IPS-18a (cell line): Measurements from ENCODE around the gene WIPI1.

ENCODE experiments used
- H3K27ac ChIP-seq: one replicate; pipeline ENCODE4 v1.5.1; 2013; ENCODE audit warnings: low read length
- H3K27me3 ChIP-seq: one replicate; pipeline ENCODE4 v1.6.1; 2013; ENCODE audit warnings: mild to moderate bottlenecking, low read length; ENCODE audit not compliant: control insufficient read depth, insufficient read depth
- H3K36me3 ChIP-seq: one replicate; pipeline ENCODE4 v1.6.1; 2013; ENCODE audit warnings: low read depth, low read length; ENCODE audit not compliant: control insufficient read depth
- H3K4me1 ChIP-seq: one replicate; pipeline ENCODE4 v1.6.1; 2013; ENCODE audit warnings: low read depth, low read length; ENCODE audit not compliant: control insufficient read depth
- H3K4me3 ChIP-seq: one replicate; pipeline ENCODE4 v1.5.1; 2013; ENCODE audit warnings: low read length
- H3K9ac ChIP-seq: one replicate; pipeline ENCODE4 v1.6.1; 2013; ENCODE audit warnings: mild to moderate bottlenecking, low read length, moderate library complexity
- H3K9me3 ChIP-seq: one replicate; pipeline ENCODE4 v1.6.1; 2013; ENCODE audit warnings: low read depth, low read length; ENCODE audit not compliant: control insufficient read depth

Gene WIPI1

GRCh38 chr17:68482576-68483041 is 25.3 kb upstream of the WIPI1 start:
- H3K36me3 ChIP-seq, result no peaks in the 10 kb centered on the region
- H3K27ac ChIP-seq, result no peak overlapping the region
- H3K27me3 ChIP-seq, result no peaks in the 10 kb centered on the region
- H3K4me1 ChIP-seq, result peaks cover 3% of the 10 kb centered on the region
- H3K9me3 ChIP-seq, result no peaks in the 10 kb centered on the region
- H3K4me3 ChIP-seq, result no peak overlapping the region
- H3K9ac ChIP-seq, result no peak overlapping the region

- no peaks in the 10 kb centered on the region for H3K36me3 ChIP-seq
- peaks cover 3% of the 10 kb centered on the region for H3K4me1 ChIP-seq
- H3K27ac ChIP-seq, result no peak overlapping the region
- H3K4me3 ChIP-seq, result no peak overlapping the region
- H3K9me3 ChIP-seq, result no peaks in the 10 kb centered on the region
- no peaks in the 10 kb centered on the region for H3K27me3 ChIP-seq
- H3K9ac ChIP-seq, result no peak overlapping the region
Observed at GRCh38 chr17:68480885-68481284, 23.6 kb upstream of the WIPI1 start.

DNA sequence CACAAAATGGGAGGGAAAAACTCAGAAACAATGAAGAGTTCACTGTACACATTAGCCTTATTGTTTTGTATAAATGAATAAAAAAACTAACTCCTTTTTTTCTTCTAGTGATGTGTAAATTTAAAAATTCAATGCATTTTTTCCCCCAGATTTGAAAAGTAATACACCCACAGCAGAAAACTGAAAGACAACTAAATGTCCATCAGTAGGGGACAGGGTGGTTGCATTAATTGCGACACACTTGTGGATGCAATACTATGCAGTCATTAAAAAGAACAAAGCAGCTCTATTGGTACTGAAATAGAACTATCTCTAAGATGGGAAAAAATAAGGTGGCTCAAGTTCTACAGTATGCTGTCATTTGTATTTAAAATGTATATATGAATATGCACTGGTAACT is 13.7 kb upstream of the WIPI1 start:
- Histone ChIP-seq H3K27ac (no peak overlapping the region), H3K27me3 (no peaks in the 10 kb centered on the region), H3K4me1 (no peaks in the 10 kb centered on the region), H3K9me3 (no peaks in the 10 kb centered on the region), H3K4me3 (no peak overlapping the region), H3K9ac (no peak overlapping the region), H3K36me3 (no peaks in the 10 kb centered on the region)

DNA sequence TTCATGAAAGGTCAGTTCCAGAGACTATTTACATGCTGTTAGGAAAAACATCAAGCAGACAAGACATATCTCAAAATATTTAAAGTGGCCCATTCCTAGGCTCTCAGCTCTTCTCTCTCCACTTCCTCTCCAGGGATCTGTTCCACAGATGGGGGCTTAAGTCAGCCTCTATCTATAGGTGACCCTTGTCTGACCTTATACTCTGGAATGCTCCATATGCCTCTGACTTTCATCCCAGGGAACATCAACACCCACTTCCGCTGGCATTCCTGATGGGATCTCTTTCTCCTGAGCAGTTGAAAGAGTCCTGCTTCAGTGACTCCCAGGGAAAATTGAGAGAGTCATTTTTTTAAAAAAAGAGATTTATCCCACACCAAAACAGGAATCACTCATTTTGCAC is 11.5 kb upstream of the WIPI1 start:
- H3K27ac ChIP-seq, result no peak overlapping the region
- H3K9ac ChIP-seq, result no peak overlapping the region
- H3K4me3 ChIP-seq, result no peak overlapping the region
- H3K4me1 ChIP-seq, result no peaks in the 10 kb centered on the region
- H3K36me3 ChIP-seq, result no peaks in the 10 kb centered on the region
- H3K27me3 ChIP-seq, result no peaks in the 10 kb centered on the region
- H3K9me3 ChIP-seq, result no peaks in the 10 kb centered on the region

GRCh38 chr17:68468334-68468733 is 11.0 kb upstream of the WIPI1 start:
- no peaks in the 10 kb centered on the region for H3K4me1 ChIP-seq
- H3K27me3 ChIP-seq, result no peaks in the 10 kb centered on the region
- H3K27ac ChIP-seq, result no peak overlapping the region
- H3K4me3 ChIP-seq, result no peak overlapping the region
- H3K9ac ChIP-seq, result no peak overlapping the region
- H3K36me3 ChIP-seq, result no peaks in the 10 kb centered on the region
- H3K9me3 ChIP-seq, result no peaks in the 10 kb centered on the region

GRCh38 chr17:68463211-68464019 is 6.1 kb upstream of the WIPI1 start:
- H3K27ac ChIP-seq, result no peak overlapping the region
- H3K27me3 ChIP-seq, result peaks cover 10% of the 10 kb centered on the region
- no peaks in the 10 kb centered on the region for H3K36me3 ChIP-seq
- H3K9me3 ChIP-seq, result no peaks in the 10 kb centered on the region
- H3K9ac ChIP-seq, result no peak overlapping the region
- H3K4me1 ChIP-seq, result peaks cover 18% of the 10 kb centered on the region
- H3K4me3 ChIP-seq, result no peak overlapping the region

- no peak overlapping the region for H3K4me3 ChIP-seq
- H3K9ac ChIP-seq, result no peak overlapping the region
- H3K36me3 ChIP-seq, result no peaks in the 10 kb centered on the region
- peaks cover 23% of the 10 kb centered on the region for H3K4me1 ChIP-seq
- H3K27me3 ChIP-seq, result peaks cover 15% of the 10 kb centered on the region
- H3K9me3 ChIP-seq, result no peaks in the 10 kb centered on the region
- H3K27ac ChIP-seq, result no peak overlapping the region
Observed at GRCh38 chr17:68462381-68463210, 5.3 kb upstream of the WIPI1 start.

- Histone ChIP-seq H3K27ac (no peak overlapping the region), H3K36me3 (no peaks in the 10 kb centered on the region), H3K9ac (peak overlapping the region; percentile 12)
Observed at GRCh38 chr17:68461589-68461988, 4.3 kb upstream of the WIPI1 start.

DNA sequence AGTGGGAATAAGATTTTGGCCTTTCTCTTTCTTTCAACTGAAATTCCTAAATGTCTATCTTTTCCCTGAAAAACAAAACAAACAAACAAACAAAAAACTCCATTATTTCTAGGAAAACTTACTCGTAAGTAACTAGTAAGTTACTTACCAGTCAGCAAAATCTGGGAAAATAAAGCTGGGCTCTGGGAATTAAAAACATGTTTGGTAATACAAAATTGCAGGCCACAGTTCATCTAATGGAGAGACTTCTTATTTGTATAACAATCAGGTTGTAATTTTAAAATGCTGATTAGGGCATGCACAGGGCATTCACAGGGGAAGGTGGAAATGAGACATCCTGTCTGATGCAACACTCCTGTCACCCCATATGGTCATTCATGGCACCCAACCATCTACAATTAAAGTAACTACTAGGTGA is 3.8 kb upstream of the WIPI1 start:
- Histone ChIP-seq H3K36me3 (no peaks in the 10 kb centered on the region), H3K4me1 (peaks cover 25% of the 10 kb centered on the region), H3K27me3 (peaks cover 15% of the 10 kb centered on the region), H3K4me3 (no peak overlapping the region), H3K9me3 (no peaks in the 10 kb centered on the region), H3K27ac (no peak overlapping the region), H3K9ac (peak overlapping the region; percentile 12)

More at GRCh38 chr17:68461589-68461988, 4.3 kb upstream of the WIPI1 start:
- Histone ChIP-seq H3K27me3 (peaks cover 15% of the 10 kb centered on the region), H3K4me3 (no peak overlapping the region), H3K9me3 (no peaks in the 10 kb centered on the region), H3K4me1 (peaks cover 23% of the 10 kb centered on the region)

DNA sequence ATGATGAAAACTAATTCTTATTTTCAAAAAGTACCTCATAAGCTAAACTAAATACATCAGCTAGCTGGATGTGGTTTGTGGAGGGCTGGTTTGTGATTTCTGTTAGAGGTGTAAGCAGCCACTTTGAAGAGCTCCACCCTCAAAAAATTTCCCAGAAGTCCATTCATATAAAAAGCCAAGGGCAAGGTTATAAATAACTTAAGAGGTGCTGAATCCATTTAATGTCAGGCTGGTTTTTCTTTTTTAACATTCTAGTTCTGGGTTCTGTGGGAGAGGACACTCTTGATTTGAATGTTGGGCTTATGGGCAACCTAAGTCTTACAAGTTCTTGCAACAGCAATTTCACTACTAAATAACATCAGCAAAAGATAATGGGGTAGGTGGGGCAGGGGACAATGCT is 3.4 kb upstream of the WIPI1 start:
- no peaks in the 10 kb centered on the region for H3K36me3 ChIP-seq
- H3K27me3 ChIP-seq, result peaks cover 15% of the 10 kb centered on the region
- no peak overlapping the region for H3K9ac ChIP-seq
- peaks cover 29% of the 10 kb centered on the region for H3K4me1 ChIP-seq
- no peak overlapping the region for H3K4me3 ChIP-seq
- no peak overlapping the region for H3K27ac ChIP-seq
- H3K9me3 ChIP-seq, result no peaks in the 10 kb centered on the region

DNA sequence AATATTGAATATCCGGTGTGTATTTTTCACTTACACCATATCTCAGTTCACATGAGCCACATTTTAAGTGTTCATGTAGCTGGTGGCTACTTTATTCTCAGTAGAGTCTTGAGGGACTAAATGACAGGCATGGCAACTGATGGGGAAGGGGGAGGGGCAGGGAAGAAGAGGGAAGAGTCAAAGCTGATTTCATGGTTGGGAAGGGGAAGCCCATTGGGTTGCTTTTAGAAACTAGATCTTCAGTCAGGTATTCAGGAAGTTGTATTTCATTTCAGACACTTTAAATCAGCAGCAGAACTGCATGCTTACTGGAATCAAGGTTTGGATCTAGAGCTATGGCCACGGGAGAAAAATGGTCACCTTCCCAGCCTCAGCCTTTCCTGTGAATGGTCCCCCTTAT is 2.9 kb upstream of the WIPI1 start:
- Histone ChIP-seq H3K27ac (no peak overlapping the region), H3K4me1 (peaks cover 35% of the 10 kb centered on the region), H3K4me3 (no peak overlapping the region), H3K36me3 (no peaks in the 10 kb centered on the region), H3K9me3 (no peaks in the 10 kb centered on the region), H3K9ac (no peak overlapping the region), H3K27me3 (peaks cover 15% of the 10 kb centered on the region)
